GOT3 (cell line): ENCODE results near the gene DCLRE1B.
A peak's percentile ranks its signal among the peaks of the same experiment; 100 is the strongest.

Source experiments
- DNase-seq: peaks from one replicate; lab custom pipeline; 2025; ENCODE audit warnings: mixed read lengths; lab: John Stamatoyannopoulos, UW

Gene DCLRE1B

GRCh38 chr1:113928187-113928930, 23.2 kb downstream of the DCLRE1B start:
- no peak for DNase-seq

GRCh38 chr1:113928941-113929749, 24.0 kb downstream of the DCLRE1B start, which contains the start of gene HIPK1:
HIPK1 (plus strand) TSS chr1:113929324.
- peak; percentile 28 for DNase-seq

GRCh38 chr1:113929750-113930498, 24.8 kb downstream of the DCLRE1B start:
- DNase-seq = no peak

GRCh38 chr1:113930499-113931161, 25.5 kb downstream of the DCLRE1B start:
- no peak for DNase-seq

GRCh38 chr1:113931451-113931851, 26.3 kb downstream of the DCLRE1B start:
- DNase-seq = no peak

- DNase-seq = no peak
These were observed 28.9 kb downstream of the DCLRE1B start for GRCh38 chr1:113934006-113934405.

GRCh38 chr1:113934511-113935055, 29.5 kb downstream of the DCLRE1B start:
- no peak for DNase-seq

GRCh38 chr1:113935176-113935575, 30.1 kb downstream of the DCLRE1B start:
- DNase-seq = no peak

GRCh38 chr1:113935970-113936369, 30.8 kb downstream of the DCLRE1B start:
- DNase-seq = no peak

- DNase-seq = no peak
These were observed 32.0 kb downstream of the DCLRE1B start for GRCh38 chr1:113937146-113937545.

- no peak for DNase-seq
These were observed 33.1 kb downstream of the DCLRE1B start for GRCh38 chr1:113938192-113938591.

- no peak for DNase-seq
These were observed 35.5 kb downstream of the DCLRE1B start for GRCh38 chr1:113940365-113941244.

GRCh38 chr1:113941245-113941559, 36.1 kb downstream of the DCLRE1B start:
- no peak for DNase-seq

- DNase-seq = no peak
These were observed 37.4 kb downstream of the DCLRE1B start for GRCh38 chr1:113942527-113942926.

GRCh38 chr1:113943028-113943811, 38.1 kb downstream of the DCLRE1B start:
- no peak for DNase-seq

GRCh38 chr1:113945329-113945728, 40.2 kb downstream of the DCLRE1B start:
- no peak for DNase-seq

GRCh38 chr1:113946112-113946511, 41.0 kb downstream of the DCLRE1B start:
- no peak for DNase-seq

GRCh38 chr1:113946678-113947387, 41.7 kb downstream of the DCLRE1B start:
- DNase-seq = no peak

- DNase-seq = no peak
These were observed 42.4 kb downstream of the DCLRE1B start for GRCh38 chr1:113947388-113948107.
